ENCODE data around the gene RBM17. TPM values are rescaled to one million over a fixed set of nuclear protein-coding genes. Genes with fewer than 3 reads are reported as not detected.
"Not testable (repeated sequence)": the region's sequence is repeated elsewhere in the genome, so short reads cannot be mapped to it uniquely, and the experiment has no call there.

RBM17 gene
- polyA plus RNA-seq, 4 donors = 133 to 204 (median 149) TPM

- no peak for DNase-seq (ENCODE audit: low read depth in 4 of 4, low spot score in 3 of 4)
Measured at GRCh38 chr10:6148251-6148701, 59.4 kb downstream of the RBM17 start.

GRCh38 chr10:6148908-6149307 lies 60.1 kb downstream of the RBM17 start:
- no peak for DNase-seq (ENCODE audit: low read depth in 4 of 4, low spot score in 3 of 4)

- DNase-seq (ENCODE audit: low read depth in 4 of 4, low spot score in 3 of 4) = no peak
Measured at GRCh38 chr10:6151087-6151977, 62.5 kb downstream of the RBM17 start.

GRCh38 chr10:6153845-6154244 lies 65.0 kb downstream of the RBM17 start:
- no peak for DNase-seq (ENCODE audit: low read depth in 4 of 4, low spot score in 3 of 4)

- DNase-seq (ENCODE audit: low read depth in 4 of 4, low spot score in 3 of 4) = no peak
Measured at GRCh38 chr10:6154566-6154965, 65.7 kb downstream of the RBM17 start.

GRCh38 chr10:6158276-6158675 lies 69.4 kb downstream of the RBM17 start:
- no peak for DNase-seq (ENCODE audit: low read depth in 4 of 4, low spot score in 3 of 4)

- no peak for DNase-seq (ENCODE audit: low read depth in 4 of 4, low spot score in 3 of 4)
Measured at GRCh38 chr10:6161921-6162320, 73.1 kb downstream of the RBM17 start.

GRCh38 chr10:6162589-6163356 lies 73.9 kb downstream of the RBM17 start:
- DNase-seq (ENCODE audit: low read depth in 4 of 4, low spot score in 3 of 4) = no peak

GRCh38 chr10:6163364-6164270 lies 74.8 kb downstream of the RBM17 start:
- peak; percentile 70 to 83 (median 82) for DNase-seq (ENCODE audit: low read depth in 4 of 4, low spot score in 3 of 4)

- DNase-seq (ENCODE audit: low read depth in 4 of 4, low spot score in 3 of 4) = no peak
Measured at GRCh38 chr10:6164271-6165095, 75.6 kb downstream of the RBM17 start.

- DNase-seq (ENCODE audit: low read depth in 4 of 4, low spot score in 3 of 4) = no peak
Measured at GRCh38 chr10:6165221-6165725, 76.4 kb downstream of the RBM17 start.

GRCh38 chr10:6165933-6166332 lies 77.1 kb downstream of the RBM17 start:
- not testable (repeated sequence) for DNase-seq (ENCODE audit: low read depth in 4 of 4, low spot score in 3 of 4)

Other genes starting within 250 kb of the RBM17 start
- gene ANKRD16, start 199.1 kb upstream of the RBM17 start, polyA plus RNA-seq (ENCODE audit: insufficient read length in 4 of 4) = 10 to 100 TPM in 3 of 4 donors, 1 to 10 TPM in 1; 9.5 to 13.7 (median 10.7) TPM
- gene FBH1, start 198.8 kb upstream of the RBM17 start, polyA plus RNA-seq (ENCODE audit: insufficient read length in 4 of 4) = 10 to 100 TPM; 57.4 to 87.8 (median 66.9) TPM
- gene IL15RA, start 111.5 kb upstream of the RBM17 start, polyA plus RNA-seq (ENCODE audit: insufficient read length in 4 of 4) = 1 to 10 TPM in 3 of 4 donors, under 1 TPM in 1; 0.71 to 2.9 (median 2.1) TPM
- gene IL2RA, start 26.7 kb upstream of the RBM17 start, polyA plus RNA-seq (ENCODE audit: insufficient read length in 4 of 4) = under 1 TPM in 1 of 4 donors, not detected in 3; 0.07 TPM
- 10 to 100 TPM; 20.0 to 45.8 (median 33.6) TPM for gene PFKFB3, start 113.9 kb downstream of the RBM17 start, polyA plus RNA-seq (ENCODE audit: insufficient read length in 4 of 4)

Data from left renal pelvis (tissue), 4 donors.